OCI-LY7 (cell line): Measurements from ENCODE around the gene CHST3. TPM values are rescaled to one million over a fixed set of nuclear protein-coding genes. Genes with fewer than 3 reads are reported as not detected.

Experiments used
- BruUV-seq: library from RNA; stranded (reverse); fragments of 400-500 nt; replicated peaks from 2 replicates; lab custom pipeline; 2021; lab: Mats Ljungman, UMichigan
- CTCF ChIA-PET: fragments of 300-600 bp; sonication (Branson Sonifier 250); formaldehyde crosslinking; loops from one replicate; lab custom pipeline; 2022; ENCODE audit warnings: antibody characterized with exemption; ENCODE audit not compliant: unreplicated experiment; lab: Charles Lee
- POLR2A ChIA-PET: fragments of 300-600 bp; sonication (Branson Sonifier 250); formaldehyde crosslinking; loops from one replicate; lab custom pipeline; 2022; ENCODE audit warnings: antibody characterized with exemption; lab: Charles Lee
- DNase-seq: peaks from one replicate; pipeline ENCODE4 v3.0.0-alpha.2; 2015; ENCODE audit warnings: low spot score
- H2AFZ ChIP-seq: fragments of 200-600 bp; sonication (generic), shearing (Covaris generic); 2 replicates; pipeline ENCODE4 v1.6.1; 2014; ENCODE audit warnings: mild to moderate bottlenecking, antibody characterized with exemption, low read length, moderate library complexity
- H3K27ac ChIP-seq: fragments of 200-600 bp; sonication (generic); 2 replicates; pipeline ENCODE4 v1.5.1; 2014; ENCODE audit warnings: mixed run types, low read depth, mild to moderate bottlenecking, moderate library complexity, low read length, inconsistent platforms; ENCODE audit not compliant: poor library complexity, severe bottlenecking
- H3K36me3 ChIP-seq: fragments of 200-600 bp; sonication (generic); 2 replicates; pipeline ENCODE4 v1.6.1; 2014; ENCODE audit warnings: mild to moderate bottlenecking, antibody characterized with exemption, low read length, moderate library complexity, mixed read lengths; ENCODE audit not compliant: insufficient read depth
- H3K4me1 ChIP-seq: fragments of 200-600 bp; sonication (generic); 2 replicates; pipeline ENCODE4 v1.5.1; 2014; ENCODE audit warnings: mild to moderate bottlenecking, low read length; ENCODE audit not compliant: insufficient read depth, poor library complexity, severe bottlenecking
- H3K4me2 ChIP-seq: fragments of 200-600 bp; sonication (generic); 2 replicates; pipeline ENCODE4 v1.6.1; 2014; ENCODE audit warnings: mild to moderate bottlenecking, low read length
- H3K4me3 ChIP-seq: fragments of 200-600 bp; sonication (generic); 2 replicates; pipeline ENCODE4 v1.5.1; 2014; ENCODE audit warnings: mild to moderate bottlenecking, low read depth, low read length; ENCODE audit not compliant: poor library complexity, severe bottlenecking
- H3K79me2 ChIP-seq: fragments of 200-600 bp; sonication (generic); 2 replicates; pipeline ENCODE4 v1.6.1; 2016; ENCODE audit warnings: low read depth, mild to moderate bottlenecking, low read length, moderate library complexity, mixed read lengths; ENCODE audit not compliant: insufficient read depth
- H3K9me2 ChIP-seq: fragments of 200-600 bp; sonication (generic); 2 replicates; pipeline ENCODE4 v1.6.1; 2016; ENCODE audit warnings: mild to moderate bottlenecking, low read length, mixed read lengths; ENCODE audit not compliant: insufficient read depth
- H3K9me3 ChIP-seq: fragments of 200-600 bp; sonication (generic); 2 replicates; pipeline ENCODE4 v1.6.1; 2014; ENCODE audit warnings: mild to moderate bottlenecking, mixed run types, low read length, mixed read lengths
- H4K20me1 ChIP-seq: fragments of 200-600 bp; sonication (generic); 2 replicates; pipeline ENCODE4 v1.6.1; 2014; ENCODE audit warnings: mild to moderate bottlenecking, antibody characterized with exemption, low read length, moderate library complexity, mixed read lengths; ENCODE audit not compliant: insufficient read depth
- CTCF ChIP-seq: fragments of 200-600 bp; sonication (generic); conservative IDR thresholded peaks from 2 replicates; pipeline ENCODE4 v1.5.1; 2014; ENCODE audit warnings: mild to moderate bottlenecking, antibody characterized with exemption, low read length, moderate library complexity, mixed read lengths
- EZH2phosphoT487 ChIP-seq: fragments of 200-600 bp; sonication (generic); IDR thresholded peaks from 2 replicates; pipeline ENCODE4 v1.6.1; 2018; ENCODE audit warnings: low read depth, borderline replicate concordance, mild to moderate bottlenecking, mixed run types, antibody characterized with exemption, low read length, moderate library complexity, mixed read lengths
- intact Hi-C: fragments of 100-400 bp; cut with micrococcal nuclease; formaldehyde crosslinking; loops from one replicate; pipeline ENCODE4 v1.10.0; 2022; ENCODE audit not compliant: unreplicated experiment
- total RNA-seq, 2 experiments: library from RNA; depleted of rRNA in 1 of 2; stranded (reverse); fragments of >200 nt in 1 of 2; shearing (Covaris generic) in 1 of 2; gene quantifications; 2 replicates each; pipeline ENCODE4 v1.2.3, GENCODE V29; 2014 to 2022

CHST3 gene
- total RNA-seq, 2 experiments from 2014 or later, result not detected

DNA sequence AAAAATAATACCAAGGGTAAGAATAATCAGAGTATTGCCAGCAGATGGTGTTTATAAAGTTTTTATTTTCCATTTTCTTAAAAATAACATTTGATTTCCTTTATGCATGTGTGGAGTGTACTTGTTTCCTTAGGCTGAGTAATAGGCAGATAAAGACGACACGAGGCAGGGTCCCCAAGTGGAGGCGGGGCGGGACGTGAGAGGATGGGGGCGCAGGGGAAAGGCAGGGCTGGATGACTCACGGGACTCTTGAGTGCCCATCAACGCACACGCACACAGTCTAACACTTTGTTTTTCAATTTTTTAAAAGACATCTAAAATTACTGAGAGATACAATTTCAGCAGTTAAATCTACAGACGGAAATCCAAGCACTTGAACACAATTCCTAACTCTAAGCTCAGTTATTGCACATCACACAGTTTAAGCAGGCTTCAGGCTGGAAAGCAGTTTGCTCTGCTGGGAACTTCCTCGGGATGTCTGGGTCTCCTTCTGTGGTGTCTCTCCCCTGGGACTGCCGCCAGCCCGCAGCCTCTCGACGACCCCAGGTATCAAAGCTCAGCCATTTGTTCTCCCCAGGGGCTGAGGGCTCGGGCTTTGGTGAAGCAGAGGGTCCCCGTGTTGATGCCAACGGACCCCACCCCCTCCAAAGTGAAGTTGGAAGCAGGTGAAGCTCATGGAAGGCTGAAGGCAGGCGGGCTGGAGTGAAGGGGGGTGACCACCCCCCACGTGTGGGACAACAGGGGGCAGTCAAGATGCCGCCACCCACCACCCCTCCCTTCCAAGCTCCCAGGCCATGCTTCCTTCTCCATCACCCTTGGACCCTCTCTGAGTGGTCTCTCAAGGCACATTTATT is 95.0 kb downstream of the CHST3 start:
- no peak overlapping the region for H3K4me2 ChIP-seq
- no peaks in the 10 kb centered on the region for H3K79me2 ChIP-seq
- H3K36me3 ChIP-seq, result no peaks in the 10 kb centered on the region
- no peak overlapping the region for H3K4me3 ChIP-seq
- no peak overlapping the region for H3K27ac ChIP-seq
- no peaks in the 10 kb centered on the region for H3K9me2 ChIP-seq
- TF ChIP-seq EZH2phosphoT487 (no peak), CTCF (no peak)
- H4K20me1 ChIP-seq, result no peaks in the 10 kb centered on the region
- ChIA-PET CTCF (no interaction called here), POLR2A (no interaction called here)
- no TSS peak for BruUV-seq
- intact Hi-C loops, result no loop called here
- H3K9me3 ChIP-seq, result no peaks in the 10 kb centered on the region
- DNase-seq, result no peak
- H3K4me1 ChIP-seq, result no peaks in the 10 kb centered on the region
- no peak overlapping the region for H2AFZ ChIP-seq

- Histone ChIP-seq H3K9me2 (no peaks in the 10 kb centered on the region), H4K20me1 (no peaks in the 10 kb centered on the region), H3K4me1 (no peaks in the 10 kb centered on the region), H3K4me3 (no peak overlapping the region), H3K79me2 (no peaks in the 10 kb centered on the region), H2AFZ (no peak overlapping the region), H3K4me2 (no peak overlapping the region), H3K27ac (no peak overlapping the region), H3K9me3 (no peaks in the 10 kb centered on the region), H3K36me3 (no peaks in the 10 kb centered on the region)
- no peak for DNase-seq
- no TSS peak for BruUV-seq
- TF ChIP-seq EZH2phosphoT487, result no peak
- ChIA-PET POLR2A (interaction anchor here (0.6 kb wide), 1 partner anchor 20 kb away, joined by 3 read pairs; no protein-coding TSS in a partner anchor), CTCF (interaction anchor here (0.6 kb wide), 1 partner anchor 11 kb away, joined by 3 read pairs; no protein-coding TSS in a partner anchor)
- intact Hi-C loops, result loop anchor here (5.0 kb wide), 1 partner anchor 162 kb away; no protein-coding TSS in a partner anchor
Observed at GRCh38 chr10:72059843-72060822, 95.9 kb downstream of the CHST3 start.

DNA sequence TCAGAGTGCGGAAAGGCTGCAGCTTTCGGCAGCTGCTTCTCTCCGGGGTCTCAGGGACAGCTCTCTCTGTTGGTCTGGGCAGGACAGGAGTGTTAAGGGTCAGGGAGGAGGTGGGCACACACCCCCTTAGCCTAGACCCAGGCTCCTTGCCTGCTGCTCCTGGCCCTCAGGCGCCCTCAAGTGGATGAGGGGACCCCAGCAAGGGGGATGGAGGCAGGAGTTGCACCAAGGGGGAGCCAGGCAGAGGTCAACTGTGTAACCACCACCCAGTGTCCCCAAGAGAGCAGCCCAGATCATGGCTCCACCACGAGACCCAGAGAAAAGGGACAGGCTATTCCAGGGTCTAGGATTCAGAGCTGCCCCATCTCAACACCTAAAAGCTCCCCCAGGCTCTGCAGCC is 97.3 kb downstream of the CHST3 start:
- Histone ChIP-seq H3K9me3 (no peaks in the 10 kb centered on the region), H3K9me2 (no peaks in the 10 kb centered on the region), H3K4me2 (no peak overlapping the region), H3K36me3 (no peaks in the 10 kb centered on the region), H4K20me1 (no peaks in the 10 kb centered on the region), H3K27ac (no peak overlapping the region), H3K79me2 (no peaks in the 10 kb centered on the region), H3K4me3 (no peak overlapping the region), H2AFZ (no peak overlapping the region), H3K4me1 (no peaks in the 10 kb centered on the region)
- CTCF ChIA-PET, result interaction anchor here (0.6 to 0.7 kb wide), 2 partner anchors 13 to 18 kb away, joined by 3 read pairs; no protein-coding TSS in a partner anchor
- TF ChIP-seq EZH2phosphoT487, result no peak
- peak; percentile 72 for TF ChIP-seq CTCF
- intact Hi-C loops, result loop anchor here (5.0 kb wide), 1 partner anchor 161 kb away; no protein-coding TSS in a partner anchor
- peak; percentile 45 for DNase-seq
- no TSS peak for BruUV-seq
- POLR2A ChIA-PET, result interaction anchor here (0.7 kb wide), 1 partner anchor 159 kb away, joined by 3 read pairs; no protein-coding TSS in a partner anchor
